Hippocampal formation (tissue), 2 donors: ENCODE data around the gene TSPEAR.

Experiments
- DNase-seq, 2 donors: peaks; one replicate each; lab custom pipeline; 2025; lab: John Stamatoyannopoulos, UW

The TSPEAR gene

DNA sequence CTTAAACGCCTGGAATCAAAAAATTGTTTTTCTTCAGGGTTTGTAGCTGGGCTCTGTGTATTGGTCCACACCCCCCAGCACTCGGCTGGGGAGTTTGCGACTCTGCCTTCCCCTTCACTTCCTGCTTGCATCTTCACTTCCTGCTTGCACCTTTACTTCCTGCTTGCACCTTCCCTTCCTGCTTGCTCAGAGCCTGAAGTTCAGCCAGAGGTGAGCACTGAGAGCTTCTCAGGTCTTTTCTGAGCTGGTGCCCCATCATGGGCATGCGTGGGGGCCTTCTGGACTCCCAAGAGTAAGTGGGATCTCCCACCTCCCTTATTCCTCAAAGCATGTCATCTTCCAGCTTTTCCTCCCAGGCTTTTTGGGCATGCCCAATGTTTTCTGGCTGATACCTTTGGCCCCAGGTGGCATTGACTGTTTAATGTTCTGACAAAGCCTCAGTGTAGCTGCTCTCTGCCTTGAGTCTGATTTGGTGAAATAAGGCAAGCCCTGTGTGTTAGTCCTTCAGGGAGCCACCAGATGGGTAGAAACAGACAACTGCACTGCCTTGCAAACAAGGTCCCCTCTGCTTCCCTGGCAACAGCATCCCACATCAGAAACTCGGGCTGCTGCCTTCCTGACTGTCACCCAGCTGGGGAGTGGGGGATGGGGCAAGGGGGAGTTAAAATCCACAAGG lies 163.6 kb downstream of the TSPEAR start:
- DNase-seq, result no peak

DNA sequence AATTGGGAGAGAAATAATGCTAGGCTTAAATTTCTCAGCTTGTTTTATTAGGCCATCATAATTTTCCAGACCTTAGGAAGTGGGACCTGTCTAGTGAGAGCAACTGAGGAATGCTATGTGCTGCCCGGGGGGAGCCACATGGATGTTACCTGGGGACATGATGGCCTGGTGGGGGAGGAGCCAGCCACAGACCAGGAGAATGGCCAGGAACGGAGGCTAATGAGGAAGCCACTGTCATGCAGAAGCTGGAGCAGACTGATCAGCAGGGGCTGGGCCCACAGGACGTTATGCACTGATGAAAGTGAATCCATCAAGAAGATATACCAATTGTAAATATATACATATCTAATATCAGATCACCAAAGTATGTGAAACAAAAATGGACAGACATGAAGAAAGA lies 166.8 kb downstream of the TSPEAR start:
- no peak for DNase-seq

DNA sequence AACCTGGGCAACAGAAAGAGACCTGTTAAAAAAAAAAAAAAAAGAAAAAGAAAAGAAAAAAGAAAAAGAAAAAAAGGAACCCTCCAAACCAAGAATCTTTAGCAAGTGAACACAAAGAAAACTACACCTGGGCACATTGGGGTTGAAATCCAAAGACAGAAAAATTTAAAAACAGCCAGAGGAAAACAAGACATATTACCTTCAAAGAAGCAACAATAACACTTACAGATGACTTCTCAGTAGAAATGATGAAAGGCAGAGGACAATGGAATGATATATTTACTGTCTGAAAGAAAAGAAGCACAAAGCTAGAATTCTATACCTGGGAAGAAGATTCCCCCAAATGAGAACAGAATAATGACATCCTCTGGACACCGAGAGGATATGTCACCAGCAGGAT lies 168.7 kb downstream of the TSPEAR start:
- DNase-seq, result no peak

DNA sequence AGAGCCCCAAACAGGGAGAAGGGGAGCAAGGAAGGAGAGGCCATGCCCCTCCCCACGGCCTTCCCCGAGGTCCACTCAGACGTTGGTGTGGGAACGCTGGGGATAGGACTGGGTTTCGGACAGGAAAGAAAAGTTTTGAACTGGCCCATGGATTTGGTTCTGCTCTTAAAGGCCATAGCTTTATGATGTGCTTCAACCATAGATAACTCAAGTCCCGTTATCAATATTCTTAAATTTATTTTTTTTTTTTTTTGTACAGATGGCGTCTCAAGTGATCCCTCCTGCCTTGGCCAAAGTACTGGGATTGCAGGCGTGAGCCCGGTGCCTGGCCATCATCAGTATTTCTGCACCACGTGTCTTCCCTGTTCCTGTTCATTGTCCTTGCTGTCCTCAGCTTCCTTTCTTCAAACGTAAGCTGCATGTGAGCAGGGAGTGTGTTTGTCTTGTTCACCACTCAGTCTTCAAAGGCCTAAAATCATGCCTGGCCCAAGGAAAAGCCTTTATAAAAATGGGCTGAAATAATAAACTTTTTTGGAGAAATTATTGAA lies 170.6 kb downstream of the TSPEAR start:
- DNase-seq, result no peak

DNA sequence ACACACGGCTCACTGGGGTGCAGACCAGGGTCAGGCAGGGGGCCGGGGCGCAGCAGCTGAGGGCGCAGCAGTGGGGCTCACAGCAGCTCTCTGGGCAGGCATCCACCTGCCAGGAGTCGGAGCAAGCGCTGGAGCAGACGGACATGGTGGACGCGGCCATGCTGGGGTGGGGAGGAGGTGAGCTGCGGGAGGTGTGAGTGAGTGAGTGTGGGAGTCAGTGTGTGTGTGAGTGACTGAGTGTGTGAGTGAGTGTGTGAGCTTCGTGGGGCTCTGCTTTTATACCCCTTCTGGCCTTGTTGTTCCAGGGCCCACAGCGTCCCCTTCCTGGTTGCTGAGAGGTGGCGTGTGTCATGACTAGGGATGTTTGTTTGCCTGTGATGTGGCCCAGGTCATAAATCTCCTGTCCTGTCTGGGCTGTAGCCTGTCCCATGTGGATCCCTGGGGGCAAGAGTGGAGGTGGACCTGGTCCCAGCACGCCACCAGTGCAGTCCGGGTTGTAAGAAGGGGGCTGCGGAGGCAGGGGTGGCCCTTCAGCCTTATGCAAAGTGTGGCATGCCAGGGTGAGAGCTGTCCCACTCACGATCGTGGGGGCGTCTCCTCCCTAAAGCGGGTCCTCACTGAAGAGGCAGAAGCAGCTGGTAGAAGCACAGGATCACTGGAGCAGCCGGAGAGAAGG lies 171.2 kb downstream of the TSPEAR start, which contains the start of gene KRTAP10-1:
Gene KRTAP10-1 (minus strand): TSS at position 205 of the 676 bp plus-strand sequence. CDS start 45 bp downstream, at position 160.
- no peak for DNase-seq

DNA sequence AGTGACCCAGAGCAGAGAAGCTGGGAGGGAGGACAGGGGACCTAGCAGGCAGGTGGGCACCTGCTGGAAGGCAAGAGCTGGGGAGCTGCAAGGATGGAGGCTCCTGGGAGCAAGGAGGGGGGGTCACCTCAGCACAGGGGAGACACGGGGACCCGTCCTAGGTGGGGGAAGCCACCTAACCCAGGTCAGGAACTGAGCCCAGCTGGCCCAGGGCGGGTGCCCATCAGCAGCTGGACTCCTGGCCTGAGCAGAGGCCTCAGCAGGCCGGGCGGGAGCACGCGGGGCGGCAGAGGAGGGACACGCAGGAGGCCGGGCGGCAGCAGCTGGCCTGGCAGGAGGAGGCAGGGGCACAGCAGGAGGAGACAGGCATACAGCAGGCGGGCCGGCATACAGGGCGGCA lies 172.3 kb downstream of the TSPEAR start:
- no peak for DNase-seq

DNA sequence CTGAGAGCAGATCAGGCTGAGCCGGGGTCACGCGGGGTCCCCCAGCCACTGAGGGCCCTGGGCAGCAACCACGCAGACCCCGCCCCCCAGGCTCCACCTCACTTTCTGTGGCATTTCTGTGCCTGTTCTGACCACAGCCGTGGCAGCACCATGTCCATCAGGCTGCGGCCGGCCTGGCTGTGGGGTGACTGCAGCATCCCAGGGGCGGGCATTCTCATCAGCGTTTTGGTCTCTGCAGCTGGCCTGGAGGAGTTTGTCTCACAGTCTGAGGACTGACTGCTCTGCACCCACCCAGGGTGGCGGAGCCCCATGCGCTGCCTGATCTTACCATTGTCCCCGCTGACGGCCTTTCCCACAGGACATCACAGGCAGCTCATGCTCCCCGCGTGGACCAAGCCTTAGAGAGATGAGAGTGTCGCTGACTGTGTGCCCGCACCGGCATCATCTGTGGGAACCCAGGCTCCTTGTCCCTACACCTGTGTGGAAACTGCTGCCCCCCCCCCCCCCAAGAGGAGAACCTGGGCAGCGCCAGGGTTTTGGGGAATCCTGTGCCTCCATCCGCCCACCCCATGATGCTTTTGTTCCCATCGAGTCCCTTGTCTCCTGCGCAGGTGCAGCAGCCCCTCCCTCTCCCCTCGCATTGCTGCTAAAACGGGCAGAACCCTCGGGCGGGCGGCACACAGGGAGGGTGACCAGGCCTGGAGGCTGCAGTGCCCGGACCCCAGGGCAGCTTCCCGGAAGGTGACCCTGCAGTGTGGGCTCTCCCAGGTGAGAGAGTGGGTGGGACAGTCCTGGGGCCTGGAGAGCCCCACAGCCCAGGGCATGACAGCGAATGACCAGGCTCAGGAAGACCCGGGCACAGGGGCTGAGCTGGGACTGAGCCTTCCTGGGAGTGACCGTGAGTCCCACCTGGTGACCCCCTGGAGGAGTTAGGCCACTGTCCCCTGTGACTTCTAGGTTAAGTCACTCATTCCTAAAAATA lies 173.2 kb downstream of the TSPEAR start:
- no peak for DNase-seq

DNA sequence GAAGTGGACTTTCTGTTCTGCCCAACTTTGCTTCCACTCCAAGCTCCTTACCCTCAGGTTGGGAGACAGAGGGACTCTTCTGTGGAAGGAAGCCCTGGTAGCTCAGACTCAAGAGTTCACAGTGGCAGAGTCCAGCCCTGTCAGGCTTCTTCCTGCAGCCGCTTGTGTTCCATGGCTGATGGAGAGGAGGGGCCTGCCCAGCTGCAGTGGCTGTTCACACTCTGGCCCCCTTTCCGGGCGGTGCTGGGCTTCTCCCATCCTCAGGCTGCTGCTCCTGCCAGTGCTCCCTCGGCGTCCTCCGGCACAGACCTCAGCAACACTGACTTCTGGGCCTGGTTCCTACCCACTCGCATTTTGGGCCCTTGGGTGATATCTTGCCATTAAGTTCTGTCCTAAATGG lies 175.4 kb downstream of the TSPEAR start:
- DNase-seq, result no peak

DNA sequence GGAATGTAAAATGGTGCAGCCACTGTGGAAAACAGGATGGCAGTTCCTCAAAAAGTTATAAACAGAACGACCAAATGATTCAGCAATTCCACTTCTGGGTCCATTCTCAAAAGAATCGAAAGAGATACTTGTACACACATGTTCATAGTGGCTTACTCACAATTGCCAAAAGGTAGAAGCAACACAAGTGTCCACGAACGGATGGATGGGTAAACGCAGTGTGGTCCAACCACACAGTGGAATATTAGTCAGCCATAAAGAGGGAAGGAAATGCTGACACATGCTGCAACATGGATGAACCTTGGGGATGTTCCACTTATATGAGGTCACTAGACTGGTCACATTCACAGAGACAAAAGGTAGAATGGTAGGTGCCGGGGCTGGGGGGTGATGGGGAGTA lies 176.7 kb downstream of the TSPEAR start:
- no peak for DNase-seq

DNA sequence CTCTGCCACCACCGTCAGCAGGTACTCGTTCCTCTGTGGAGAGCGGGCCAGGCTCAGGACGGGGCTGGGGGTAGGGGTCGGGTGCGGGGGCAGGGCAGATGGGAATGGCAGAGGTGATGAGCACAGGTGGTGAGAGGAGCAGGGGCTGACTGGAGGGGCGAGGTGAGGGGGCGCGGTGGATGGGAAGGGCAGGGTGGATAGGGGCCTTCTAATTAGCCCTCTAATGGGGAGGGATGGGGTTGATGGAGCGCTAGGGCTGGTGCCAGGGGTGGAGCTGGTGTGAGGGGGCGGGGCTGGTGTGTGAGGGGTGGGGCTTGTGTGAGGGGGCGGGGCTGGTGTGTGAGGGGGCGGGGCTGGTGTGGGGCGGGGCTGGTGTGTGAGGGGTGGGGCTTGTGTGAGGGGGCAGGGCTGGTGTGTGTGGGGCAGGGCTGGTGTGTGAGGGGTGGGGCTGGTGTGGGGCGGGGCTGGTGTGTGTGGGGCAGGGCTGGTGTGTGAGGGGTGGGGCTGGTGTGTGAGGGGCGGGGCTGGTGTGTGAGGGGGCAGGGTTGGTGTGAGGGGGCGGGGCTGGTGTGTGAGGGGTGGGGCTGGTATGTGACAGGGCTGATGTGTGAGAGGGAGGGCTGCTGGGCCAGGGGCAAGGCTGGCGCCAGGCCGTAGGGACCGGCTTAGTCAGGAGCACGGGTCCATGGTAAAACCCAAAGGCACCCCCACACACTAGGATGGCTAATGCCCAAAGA lies 177.3 kb downstream of the TSPEAR start:
- no peak for DNase-seq

DNA sequence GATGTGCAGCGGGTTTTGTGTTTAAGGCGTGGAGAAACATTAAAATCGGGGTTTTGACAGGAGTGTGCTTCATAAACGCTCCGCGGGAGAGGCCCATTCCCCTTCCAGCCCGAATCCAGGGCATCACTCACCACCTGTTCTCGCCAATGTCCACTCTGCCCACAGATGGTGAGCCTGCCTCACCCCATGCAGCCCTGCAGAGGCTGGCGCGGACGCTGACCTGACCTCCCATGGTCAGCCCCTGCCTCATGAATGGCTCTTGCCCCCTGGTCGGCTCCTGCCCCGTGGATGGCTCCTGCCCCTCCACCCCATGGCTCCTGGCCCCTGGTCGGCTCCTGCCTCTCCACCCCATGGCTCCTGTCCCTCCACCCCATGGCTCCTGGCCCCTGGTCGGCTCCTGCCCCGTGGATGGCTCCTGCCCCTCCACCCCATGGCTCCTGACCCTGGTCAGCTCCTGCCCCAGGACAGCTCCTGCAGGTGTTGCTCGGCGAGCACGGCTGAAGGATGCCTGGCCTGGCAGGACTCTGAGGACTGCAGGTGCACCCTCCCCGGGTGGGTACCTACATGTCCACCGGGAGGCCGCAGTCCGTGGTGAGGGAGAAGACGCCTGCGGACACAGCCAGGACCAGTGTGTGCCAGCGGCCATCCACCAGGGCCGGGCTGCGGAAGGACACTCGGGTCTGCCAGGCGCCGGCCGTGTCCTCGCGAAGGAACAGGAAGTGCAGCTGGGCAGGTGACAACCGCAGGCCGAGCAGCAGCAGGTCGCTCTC lies 178.1 kb downstream of the TSPEAR start:
- no peak for DNase-seq

DNA sequence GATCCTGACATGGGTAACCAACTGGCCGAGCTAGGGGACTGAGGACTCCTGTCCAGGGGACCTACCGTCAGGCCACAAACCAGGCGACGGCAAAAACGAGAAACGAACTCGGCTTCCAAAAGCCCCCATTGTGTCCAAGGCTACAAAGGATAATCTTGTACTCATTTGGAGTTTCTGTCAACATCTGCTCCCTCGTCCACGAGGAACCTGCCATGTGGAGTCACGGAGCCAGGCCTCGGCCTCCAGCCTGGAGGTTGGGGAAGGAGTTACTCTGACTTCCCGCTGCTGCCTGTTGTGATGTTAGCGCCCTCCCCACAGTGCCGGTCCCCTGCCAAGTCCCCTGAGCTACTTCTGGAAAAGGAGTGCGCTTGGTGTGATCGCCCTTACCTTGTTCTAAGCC lies 178.7 kb downstream of the TSPEAR start:
- DNase-seq, result no peak

DNA sequence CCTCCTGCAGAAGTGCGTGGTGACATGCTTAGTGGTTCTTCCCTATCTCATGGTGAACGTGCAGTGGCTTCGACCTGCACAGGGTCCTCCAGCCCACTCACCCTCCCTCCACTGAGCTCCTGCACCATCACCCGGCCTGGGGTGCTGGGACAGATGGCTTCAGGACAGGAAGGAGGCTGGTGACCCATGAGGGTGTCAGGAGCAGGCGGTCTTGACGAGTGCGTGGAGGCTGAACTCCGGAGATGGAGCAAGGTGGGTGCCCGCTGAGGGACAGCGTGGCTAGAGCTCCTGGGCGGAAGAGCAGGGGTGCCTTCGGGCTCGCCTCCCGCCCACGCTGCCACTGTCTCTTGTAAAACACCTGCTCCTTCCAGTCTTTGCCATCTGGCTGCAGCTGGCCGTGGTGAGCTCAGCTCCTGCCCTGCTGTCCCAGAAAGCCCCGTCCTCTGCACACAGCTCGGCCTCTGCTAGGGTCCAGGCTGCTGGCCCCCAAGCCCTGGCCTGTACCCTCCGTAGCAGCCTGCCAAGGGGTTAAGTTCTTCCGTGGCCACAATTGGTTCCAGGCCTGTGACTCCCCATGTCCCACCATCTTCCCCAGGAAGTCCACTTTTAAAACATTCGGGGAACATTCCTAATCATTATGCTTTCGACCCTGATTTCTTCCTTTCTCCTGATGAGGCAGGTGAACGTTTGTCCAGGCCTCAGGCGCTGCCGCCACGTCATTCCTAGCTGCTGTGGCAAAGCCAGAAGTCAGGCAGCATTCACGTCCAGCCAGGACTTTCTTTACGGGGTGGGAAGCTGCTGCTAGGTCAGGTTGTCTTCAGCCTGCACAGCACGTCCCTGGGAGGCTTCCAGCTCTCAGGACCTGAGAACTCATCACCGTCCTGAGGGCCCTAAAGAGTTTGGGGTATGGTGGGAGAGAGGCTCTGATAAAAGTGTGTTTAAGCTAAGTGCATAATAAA lies 179.5 kb downstream of the TSPEAR start:
- no peak for DNase-seq

DNA sequence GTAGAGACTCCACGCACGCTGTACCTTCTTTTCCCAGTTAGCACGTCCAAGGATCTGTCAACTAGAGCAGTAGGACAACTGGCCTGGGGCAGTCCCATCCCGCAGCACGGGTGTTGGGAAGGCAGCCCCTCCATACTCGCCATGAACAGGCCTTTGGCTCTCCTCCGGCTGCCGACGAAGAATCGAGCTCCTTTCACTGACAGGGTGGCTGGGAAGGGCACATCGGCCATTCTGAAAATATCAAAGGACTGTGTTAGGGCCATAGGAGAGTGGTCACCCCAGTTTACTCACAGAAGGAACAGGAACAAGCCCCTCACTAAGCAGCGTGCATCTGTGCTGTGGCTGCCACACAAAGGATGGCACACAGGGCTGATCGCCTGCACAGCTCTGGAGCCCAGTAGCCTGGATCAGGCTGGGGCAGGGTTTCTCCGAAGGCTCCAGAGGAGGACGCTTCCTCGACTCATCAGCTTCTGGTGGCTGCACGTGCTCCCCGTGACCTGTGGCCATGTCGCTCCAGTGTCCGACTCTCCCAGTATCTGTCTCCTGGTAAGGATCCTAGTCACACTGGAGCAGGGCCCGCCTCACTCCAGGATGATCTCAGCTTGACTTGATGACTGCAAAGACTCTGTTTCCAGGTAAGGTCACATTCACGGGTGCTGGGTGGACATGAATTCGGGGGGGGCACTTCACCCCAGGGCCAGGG lies 180.3 kb downstream of the TSPEAR start:
- DNase-seq, result no peak

DNA sequence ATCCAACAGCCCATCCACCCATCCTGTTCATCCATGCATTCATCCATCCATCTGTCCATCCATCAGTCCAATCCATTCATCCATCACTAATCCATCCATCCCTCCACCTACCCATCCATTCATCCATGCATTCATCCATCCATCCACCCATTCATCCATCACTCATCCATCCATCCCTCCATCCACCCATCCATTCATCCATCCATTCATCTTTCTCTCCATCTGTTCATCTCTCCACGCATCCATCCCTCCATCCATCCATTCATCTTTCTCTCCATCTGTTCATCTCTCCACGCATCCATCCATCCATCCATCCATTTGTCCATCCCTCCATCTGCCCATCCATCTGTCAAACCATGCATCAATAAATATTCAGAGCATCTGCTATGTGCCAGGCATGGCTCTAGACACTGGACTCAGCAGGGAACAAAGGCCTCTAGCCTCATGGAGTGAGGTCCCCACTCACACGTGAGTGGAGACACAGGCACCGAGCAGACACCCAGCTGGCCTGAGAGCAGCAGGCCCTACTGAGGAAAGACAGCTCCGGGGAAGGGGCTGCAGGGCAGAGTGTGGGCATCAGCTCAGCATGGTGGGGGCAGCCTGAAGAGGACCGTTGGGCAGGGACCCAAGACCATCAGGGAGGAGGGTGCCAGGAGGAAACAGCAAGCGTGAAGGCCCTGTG lies 181.0 kb downstream of the TSPEAR start:
- DNase-seq, result no peak

DNA sequence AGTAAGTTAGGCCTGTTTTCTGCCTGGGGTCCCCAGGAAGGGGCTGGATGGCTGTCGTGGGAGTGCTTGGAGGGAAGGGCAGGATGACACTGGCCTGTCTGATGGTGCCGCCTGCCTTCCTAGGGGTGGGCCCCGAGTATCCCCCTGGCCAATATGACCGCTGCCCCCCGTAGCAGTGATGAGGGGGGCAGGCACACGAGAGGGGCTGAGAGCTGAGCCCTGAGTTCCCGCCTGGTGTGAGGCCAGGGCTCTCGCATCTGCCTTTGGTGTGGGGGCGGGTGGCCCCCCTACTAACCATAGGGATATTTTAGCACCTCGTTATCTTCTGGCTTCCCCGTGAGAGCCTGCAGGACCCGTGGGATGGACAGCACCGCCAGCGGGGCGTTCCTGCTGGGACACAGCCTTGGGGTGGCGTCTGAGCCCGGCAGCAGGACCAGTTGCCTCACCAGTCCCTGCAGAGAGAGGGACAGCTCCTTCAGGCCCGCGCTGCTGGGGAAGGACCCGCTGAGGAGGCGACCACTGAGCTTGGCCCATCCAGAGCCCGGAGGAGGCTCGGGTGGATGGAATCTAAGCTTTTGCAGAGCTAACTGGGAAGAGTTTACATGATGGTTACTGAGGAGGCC lies 181.8 kb downstream of the TSPEAR start:
- no peak for DNase-seq

DNA sequence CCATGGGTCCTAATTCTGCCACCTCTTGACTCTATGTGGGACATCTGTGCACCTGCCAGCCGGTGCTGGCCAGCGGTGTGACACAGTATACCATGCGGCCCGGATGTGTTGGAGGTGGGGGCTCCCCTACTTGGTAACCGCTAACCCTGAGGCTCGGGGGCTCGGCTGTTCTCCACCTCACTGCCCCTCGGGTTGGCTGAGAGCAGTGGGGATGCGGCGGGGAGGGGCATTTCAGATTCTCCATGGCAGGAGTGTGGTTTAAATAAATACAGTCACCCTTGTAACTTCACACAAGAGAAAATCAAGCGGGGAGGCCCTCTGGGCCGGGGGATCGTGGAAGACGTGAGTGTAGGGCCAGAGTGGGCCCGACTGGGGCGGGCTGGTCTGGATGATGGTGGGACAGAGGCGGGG lies 182.4 kb downstream of the TSPEAR start:
- no peak for DNase-seq

DNA sequence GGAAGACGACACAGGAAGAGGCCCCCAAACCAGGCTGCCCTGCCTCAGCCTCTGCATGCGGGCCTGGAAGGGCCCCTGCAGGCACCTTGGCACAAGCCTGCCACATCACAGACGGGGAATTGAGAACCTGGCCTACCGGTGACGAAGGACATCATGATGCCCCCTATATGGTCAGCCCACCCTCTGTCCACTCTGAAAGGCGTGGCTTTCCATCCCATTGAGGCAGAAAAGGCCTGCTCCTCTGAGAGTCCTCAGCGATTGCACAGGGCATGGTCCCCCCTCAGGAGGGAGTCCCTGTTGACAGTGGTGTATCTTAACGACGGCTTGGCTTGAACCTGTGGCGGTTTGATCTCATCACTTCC lies 182.8 kb downstream of the TSPEAR start:
- no peak for DNase-seq
